ENCODE measurements around the gene HECTD4.
A peak's percentile ranks its signal among the peaks of the same experiment; 100 is the strongest.

DNA sequence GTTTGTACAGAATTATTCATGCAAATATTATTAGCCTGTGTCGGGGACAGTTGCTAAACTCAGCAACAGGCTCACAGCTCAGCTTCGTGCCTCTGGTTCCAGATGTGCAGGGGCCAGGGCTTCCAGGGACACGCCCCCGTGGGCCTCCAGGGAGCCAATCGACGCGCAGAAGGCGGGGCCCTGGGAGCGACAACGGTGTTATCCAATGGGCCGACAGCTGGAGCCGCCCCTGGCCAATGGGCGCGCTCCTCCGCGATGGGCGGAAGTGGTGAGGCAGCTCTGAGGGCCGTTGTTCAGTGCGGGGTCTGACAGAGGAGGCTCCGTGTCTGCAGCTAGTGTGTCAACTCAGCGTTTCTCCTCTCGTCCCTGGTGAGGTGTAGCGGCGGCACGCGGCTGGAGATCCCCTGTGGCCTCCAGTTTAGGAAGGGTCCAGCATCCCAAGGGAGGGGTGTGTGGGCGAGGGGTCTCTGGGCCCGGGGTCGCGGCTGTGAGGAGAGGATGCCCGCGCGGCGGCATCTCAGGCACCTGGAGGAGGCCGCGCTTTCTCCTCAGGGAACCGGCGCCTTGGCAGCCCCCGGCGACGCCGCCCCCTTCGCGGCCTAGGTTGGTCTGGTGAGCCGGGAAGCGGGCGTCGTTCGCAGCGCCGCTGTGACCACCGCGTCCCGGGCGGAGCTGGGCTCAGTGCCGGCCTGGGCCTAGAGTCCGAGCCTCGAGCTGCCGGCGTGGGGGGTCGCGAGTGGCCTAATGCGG is 256.8 kb downstream of the HECTD4 start, which contains the start of gene TRAFD1:
- TF ChIP-seq POLR2A (IDR thresholded peaks at IDR 0.05; ENCODE audit: low read length): peak; percentile 96
- TF ChIP-seq GATA1 (IDR thresholded peaks at IDR 0.05; ENCODE audit: low read depth, low read length): no peak

Data from erythroblast (primary cell).